Measurements from ENCODE around the gene ORM1.
"Not testable (repeated sequence)": the region's sequence is repeated elsewhere in the genome, so short reads cannot be mapped to it uniquely, and the experiment has no call there.

ORM1 gene

GRCh38 chr9:114325684-114326254 lies 2.9 kb downstream of the ORM1 start:
- DNase-seq = not testable (repeated sequence)

DNA sequence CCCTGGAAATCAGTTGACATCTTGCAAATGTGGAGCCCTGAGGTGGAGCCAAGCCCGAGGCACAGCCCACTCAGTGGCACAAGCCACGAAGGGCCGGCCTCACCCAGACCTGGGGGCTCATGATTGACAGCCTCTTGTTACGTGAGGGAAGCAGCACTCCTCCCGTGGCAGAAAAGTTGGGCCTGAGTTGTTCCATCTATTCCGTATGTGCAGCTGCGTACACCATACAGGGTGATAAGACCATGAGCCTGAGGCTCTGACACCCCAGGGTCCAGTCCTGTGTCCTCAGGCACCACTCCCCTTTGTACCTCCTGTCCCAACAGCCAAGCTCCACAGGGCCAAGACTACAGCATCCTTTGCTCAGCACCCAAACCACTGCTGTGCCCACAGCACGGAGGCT lies 4.9 kb downstream of the ORM1 start:
- no peak for DNase-seq

GRCh38 chr9:114328357-114328820 lies 5.5 kb downstream of the ORM1 start:
- DNase-seq = not testable (repeated sequence)

GRCh38 chr9:114328937-114329624 lies 6.2 kb downstream of the ORM1 start:
- not testable (repeated sequence) for DNase-seq

GRCh38 chr9:114329625-114330022 lies 6.7 kb downstream of the ORM1 start, which contains the start of gene ORM2:
Gene ORM2, plus strand, starts transcription at chr9:114329869. Its CDS starts 36 bp downstream, at chr9:114329905.
- not testable (repeated sequence) for DNase-seq

DNA sequence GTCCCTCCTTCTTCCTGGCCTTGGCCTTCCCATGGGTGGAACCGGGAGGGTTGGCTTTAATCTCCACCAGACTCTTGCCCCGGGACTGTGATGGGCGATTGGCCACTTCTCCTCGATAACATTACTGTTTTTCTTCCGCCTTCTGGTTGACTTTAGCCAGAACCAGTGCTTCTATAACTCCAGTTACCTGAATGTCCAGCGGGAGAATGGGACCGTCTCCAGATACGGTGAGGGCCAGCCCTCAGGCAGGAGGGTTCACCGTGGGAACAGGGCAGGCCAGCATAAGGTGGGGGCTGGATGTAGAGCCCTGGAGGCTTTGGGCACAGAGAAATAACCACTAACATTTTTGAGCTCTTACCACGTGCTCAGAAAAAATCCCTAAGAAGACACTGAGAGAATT lies 7.7 kb downstream of the ORM1 start:
- no peak for DNase-seq

- not testable (repeated sequence) for DNase-seq
These were observed 8.6 kb downstream of the ORM1 start for GRCh38 chr9:114331229-114332195.

GRCh38 chr9:114332474-114333040 lies 9.7 kb downstream of the ORM1 start:
- DNase-seq = not testable (repeated sequence)

DNA sequence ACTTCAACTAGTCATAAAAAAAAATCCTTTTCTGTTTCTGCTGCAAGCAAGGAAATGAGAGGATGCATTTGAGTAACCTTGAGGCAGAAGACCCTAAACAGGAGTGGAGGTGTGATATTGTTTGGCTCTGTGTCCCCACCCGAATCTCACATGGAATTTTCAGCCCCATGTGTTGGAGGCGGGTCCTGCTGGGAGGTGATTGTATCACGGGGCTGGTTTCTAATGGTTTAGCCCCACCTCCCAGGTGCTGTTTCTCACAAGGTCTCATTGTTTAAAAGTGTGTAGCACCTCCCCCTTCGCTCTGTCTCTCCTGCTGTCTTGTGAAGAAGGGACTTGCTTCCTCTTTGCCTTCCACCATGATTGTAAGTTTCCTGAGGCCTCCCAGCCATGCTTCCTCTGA lies 10.8 kb downstream of the ORM1 start:
- not testable (repeated sequence) for DNase-seq

DNA sequence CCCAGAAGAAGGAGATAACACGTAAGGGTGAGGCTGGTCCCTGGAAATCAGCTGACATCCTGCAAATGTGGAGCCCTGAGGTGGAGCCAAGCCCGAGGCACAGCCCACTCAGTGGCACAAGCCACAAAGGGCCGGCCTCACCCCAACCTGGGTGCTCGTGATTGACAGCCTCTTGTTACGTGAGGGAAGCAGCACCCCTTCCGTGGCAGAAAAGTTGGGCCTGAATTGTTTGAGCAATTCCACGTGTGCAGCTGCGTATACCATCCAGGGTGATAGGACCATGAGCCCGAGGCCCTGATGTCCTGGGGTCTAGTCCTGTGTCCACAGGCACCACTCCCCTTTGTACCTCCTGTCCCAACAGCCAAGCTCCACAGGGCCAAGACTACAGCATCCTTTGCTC lies 11.6 kb downstream of the ORM1 start:
- DNase-seq = no peak

GRCh38 chr9:114335745-114336144 lies 12.8 kb downstream of the ORM1 start:
- no peak for DNase-seq

DNA sequence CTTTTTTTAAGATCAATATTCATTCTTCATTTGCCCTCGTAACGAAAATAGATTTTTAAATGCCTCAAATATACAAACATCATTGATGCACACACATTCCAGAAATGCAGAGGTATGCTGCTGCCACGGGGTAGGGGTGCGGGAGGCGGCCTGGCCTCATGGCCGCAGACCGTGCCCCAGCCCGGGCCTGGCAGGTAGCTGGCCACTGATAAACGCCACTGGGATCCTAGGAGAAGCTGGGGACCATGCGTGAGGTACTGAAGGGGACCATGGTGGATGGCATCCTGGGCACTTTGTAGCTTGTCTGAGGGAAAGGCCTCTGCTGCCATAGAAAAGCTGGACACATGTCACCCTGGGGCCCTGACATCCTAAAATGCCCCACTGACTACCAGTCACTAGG lies 13.3 kb downstream of the ORM1 start:
- no peak for DNase-seq

DNA sequence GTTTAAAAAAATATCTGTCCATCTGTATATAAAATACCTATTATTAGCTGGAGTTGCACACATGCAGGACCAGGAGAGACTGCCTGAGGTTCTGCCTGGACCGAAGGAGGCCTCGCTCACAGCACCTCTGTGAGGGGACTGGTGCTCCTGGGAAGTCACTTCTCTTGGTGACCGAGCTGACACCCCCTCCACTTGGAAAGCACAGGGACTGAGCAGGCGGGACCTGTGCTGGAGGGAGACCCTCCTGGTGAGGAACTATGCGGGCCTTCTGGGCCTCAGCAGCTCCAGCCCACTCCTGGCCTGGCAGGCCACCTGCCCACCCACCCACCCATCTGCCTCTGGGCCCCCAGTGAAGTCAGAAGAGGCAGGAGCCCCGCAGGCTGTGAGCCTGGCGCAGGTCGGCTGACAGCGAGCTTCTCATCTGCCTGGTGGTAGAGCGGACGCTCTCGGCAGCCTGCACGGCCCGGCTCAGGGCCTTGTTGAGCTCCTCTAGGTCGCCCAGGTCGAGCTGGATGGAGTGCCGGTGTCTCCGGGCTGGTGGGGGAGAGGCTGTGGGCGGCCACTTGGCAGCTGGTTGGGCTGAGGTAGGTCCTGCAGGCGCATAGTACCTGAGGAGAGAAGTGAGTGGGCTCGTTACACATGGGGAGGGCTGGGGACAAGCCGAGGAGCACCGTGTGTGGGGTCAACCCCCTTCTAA lies 13.9 kb downstream of the ORM1 start:
- no peak for DNase-seq

GRCh38 chr9:114338187-114338586 lies 15.3 kb downstream of the ORM1 start:
- no peak for DNase-seq

- peak; percentile 29 for DNase-seq
These were observed 16.4 kb downstream of the ORM1 start for GRCh38 chr9:114339130-114339908.

DNA sequence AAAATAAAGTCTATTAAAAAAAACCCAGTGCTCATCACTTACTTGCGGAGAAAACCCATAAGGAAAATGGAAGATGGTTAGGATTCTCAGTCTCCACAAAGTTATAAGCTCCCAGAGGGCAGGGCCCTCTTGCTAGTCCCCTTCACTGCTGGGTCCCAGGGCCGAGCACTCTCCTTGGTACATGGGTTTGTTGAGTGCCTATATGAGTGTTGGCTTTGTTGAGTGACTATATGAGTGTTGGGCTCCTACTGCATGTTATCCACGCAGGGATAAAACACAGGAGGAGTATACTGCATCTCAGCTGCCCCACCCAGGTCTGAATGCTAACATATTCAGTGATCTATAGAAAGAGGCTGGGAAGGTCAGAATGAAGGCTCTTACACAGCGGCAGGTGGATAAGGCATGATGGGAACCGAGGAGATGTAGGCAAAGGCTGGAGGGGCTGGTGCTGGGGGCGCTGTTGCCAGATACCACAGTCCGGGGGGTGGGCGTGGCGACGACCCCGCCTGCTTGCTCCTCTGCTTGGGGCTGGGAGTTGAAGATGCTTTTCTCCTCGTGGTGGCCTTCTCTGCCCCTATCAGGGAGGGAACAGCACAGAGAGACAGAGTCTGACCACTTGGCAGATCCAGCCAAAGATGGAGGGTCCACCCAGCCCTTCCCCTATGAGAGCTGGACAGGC lies 18.4 kb downstream of the ORM1 start:
- no peak for DNase-seq

- DNase-seq = no peak
These were observed 19.1 kb downstream of the ORM1 start for GRCh38 chr9:114341991-114342390.

DNA sequence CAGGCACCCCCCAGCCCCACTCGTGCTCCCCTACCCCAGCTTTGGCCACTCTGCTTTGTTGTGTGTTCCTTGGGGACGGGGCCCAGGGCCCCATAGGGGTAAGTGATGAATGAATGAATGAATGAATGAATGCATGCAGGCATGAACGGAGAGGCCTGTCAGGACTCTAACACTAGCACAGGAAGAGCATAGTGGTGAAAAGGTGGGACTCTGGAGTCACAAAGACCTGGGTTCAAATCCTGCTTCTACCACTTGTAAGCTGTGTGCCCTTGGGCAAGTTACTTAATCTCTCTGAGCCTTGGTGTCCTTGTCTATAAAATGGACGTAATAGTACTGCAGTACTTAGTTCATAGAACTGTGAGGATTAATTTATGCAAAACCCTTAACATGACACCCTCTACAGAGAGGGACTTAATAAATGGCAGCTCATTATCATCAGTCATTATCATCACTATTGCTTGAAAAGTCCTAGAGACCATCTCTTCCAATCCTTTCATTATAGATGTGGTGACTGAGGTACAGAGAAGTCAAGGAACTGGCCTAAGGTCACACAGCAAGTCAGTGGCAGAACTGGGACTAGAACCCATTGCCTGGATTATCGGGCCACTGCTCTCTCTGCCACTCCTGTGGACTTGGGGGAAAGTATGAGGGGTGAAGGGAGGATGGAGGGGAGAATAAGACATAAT lies 20.0 kb downstream of the ORM1 start:
- DNase-seq = no peak

- no peak for DNase-seq
These were observed 20.7 kb downstream of the ORM1 start for GRCh38 chr9:114343471-114344187.

DNA sequence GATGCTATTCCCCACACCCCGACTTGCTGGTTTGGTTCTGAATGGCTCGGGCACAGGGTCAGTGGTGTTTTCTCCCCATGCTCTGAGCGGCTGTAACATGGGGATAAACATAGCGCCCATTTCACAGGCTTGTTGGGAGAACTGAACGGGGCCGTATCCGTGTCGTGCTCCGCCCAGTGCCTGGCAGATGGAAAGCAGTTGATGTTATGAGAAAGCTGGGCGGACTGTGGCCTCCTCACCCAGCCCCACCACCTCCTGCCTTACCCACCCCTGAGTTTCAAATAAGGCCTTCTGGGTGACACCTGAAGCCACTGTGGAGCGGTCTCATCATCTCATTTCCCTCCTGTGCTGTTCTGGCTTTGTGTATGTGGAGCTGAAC lies 21.3 kb downstream of the ORM1 start:
- no peak for DNase-seq

Measured in activated gamma-delta T cell (primary cell).